A673 (cell line): ENCODE measurements around the gene REN.

Experiments used
- EZH2 ChIP-seq: fragments of 200-600 bp; sonication (generic); IDR thresholded peaks from 2 replicates; pipeline ENCODE4 v1.6.1; 2017; ENCODE audit warnings: borderline replicate concordance, low read depth, mild to moderate bottlenecking, mixed read lengths, antibody characterized with exemption, low read length; ENCODE audit not compliant: poor library complexity, severe bottlenecking
- TF ChIP-seq, protein P1 (sequence below): fragments of 300-800, 200-600 bp; sonication (generic); conservative IDR thresholded peaks from 2 replicates; pipeline ENCODE4 v1.5.1; 2017; ENCODE audit warnings: low read depth, mild to moderate bottlenecking, antibody characterized with exemption, low read length, moderate library complexity, mixed read lengths

DNA sequence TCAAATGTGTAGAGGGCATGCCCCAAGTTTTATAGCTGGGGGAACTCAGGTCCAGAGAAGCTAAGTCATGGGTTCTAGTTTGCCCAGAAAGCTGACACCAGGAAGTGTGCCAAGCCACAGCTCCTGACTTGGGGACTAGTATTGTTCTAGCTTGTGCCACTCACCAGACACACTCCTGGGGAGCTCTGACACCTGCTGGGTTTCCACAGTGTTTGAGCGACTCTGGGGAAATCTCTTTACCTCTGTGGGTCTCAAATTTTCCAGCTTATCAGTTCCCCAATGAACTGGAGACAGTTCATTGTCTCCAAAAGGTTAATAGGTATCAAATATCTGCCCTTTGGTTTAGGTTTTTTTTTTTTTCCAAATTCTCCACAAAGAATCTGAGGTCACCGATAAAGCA lies 25.9 kb upstream of the REN start:
- TF ChIP-seq EZH2: no peak
- TF ChIP-seq, protein P1, sequence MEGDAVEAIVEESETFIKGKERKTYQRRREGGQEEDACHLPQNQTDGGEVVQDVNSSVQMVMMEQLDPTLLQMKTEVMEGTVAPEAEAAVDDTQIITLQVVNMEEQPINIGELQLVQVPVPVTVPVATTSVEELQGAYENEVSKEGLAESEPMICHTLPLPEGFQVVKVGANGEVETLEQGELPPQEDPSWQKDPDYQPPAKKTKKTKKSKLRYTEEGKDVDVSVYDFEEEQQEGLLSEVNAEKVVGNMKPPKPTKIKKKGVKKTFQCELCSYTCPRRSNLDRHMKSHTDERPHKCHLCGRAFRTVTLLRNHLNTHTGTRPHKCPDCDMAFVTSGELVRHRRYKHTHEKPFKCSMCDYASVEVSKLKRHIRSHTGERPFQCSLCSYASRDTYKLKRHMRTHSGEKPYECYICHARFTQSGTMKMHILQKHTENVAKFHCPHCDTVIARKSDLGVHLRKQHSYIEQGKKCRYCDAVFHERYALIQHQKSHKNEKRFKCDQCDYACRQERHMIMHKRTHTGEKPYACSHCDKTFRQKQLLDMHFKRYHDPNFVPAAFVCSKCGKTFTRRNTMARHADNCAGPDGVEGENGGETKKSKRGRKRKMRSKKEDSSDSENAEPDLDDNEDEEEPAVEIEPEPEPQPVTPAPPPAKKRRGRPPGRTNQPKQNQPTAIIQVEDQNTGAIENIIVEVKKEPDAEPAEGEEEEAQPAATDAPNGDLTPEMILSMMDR: no peak
